Keratinocyte (primary cell): ENCODE results near the gene TMEM14B. TPM values are rescaled to one million over a fixed set of nuclear protein-coding genes. Genes with fewer than 3 reads are reported as not detected.

Experiments used
- DNase-seq: peaks from one replicate; pipeline ENCODE4 v3.0.0-alpha.2; 2011; ENCODE audit warnings: low read depth, missing footprints, low spot score
- FAIRE-seq: peaks from 2 replicates; lab custom pipeline; 2011; peaks lifted over from hg19 to GRCh38; lab: Jason Lieb, UNC
- H2AFZ ChIP-seq: 2 replicates; pipeline ENCODE4 v1.6.0; 2012; ENCODE audit warnings: low read length, control low read depth, inconsistent platforms; ENCODE audit not compliant: control insufficient read depth
- H3K27ac ChIP-seq: 2 replicates; pipeline ENCODE4 v1.5.1; 2011; ENCODE audit warnings: low read length; ENCODE audit not compliant: control insufficient read depth, insufficient read depth
- H3K27me3 ChIP-seq: 3 replicates; pipeline ENCODE4 v1.6.0; 2011; ENCODE audit warnings: low read length; ENCODE audit not compliant: control insufficient read depth, insufficient read depth; ENCODE audit errors: extremely low read depth
- H3K36me3 ChIP-seq, 2 experiments: 2 replicates in 1 of 2; 3 replicates in 1 of 2; pipeline ENCODE4 v1.5.1; 2011; ENCODE audit warnings: low read length in 2 of 2, mild to moderate bottlenecking in 1 of 2; ENCODE audit not compliant: control insufficient read depth in 2 of 2, insufficient read depth in 2 of 2; ENCODE audit errors: extremely low read depth in 1 of 2
- H3K4me1 ChIP-seq: 3 replicates; pipeline ENCODE4 v1.5.1; 2011; ENCODE audit warnings: low read length; ENCODE audit not compliant: control insufficient read depth, insufficient read depth; ENCODE audit errors: extremely low read depth
- H3K4me2 ChIP-seq: 3 replicates; pipeline ENCODE4 v1.6.0; 2011; ENCODE audit warnings: low read depth, low read length; ENCODE audit not compliant: control insufficient read depth, insufficient read depth; ENCODE audit errors: extremely low read depth
- H3K4me3 ChIP-seq, 3 experiments: fragments of 200-600 bp in 1 of 3; sonication (generic) in 1 of 3; 2 replicates in 2 of 3; 3 replicates in 1 of 3; pipeline ENCODE4 v1.5.1; 2011 to 2016; ENCODE audit warnings: low read length in 3 of 3, mild to moderate bottlenecking in 3 of 3, control low read depth in 2 of 3, inconsistent platforms in 1 of 3, low read depth in 1 of 3, mixed read lengths in 1 of 3, mixed run types in 1 of 3, moderate library complexity in 1 of 3; ENCODE audit not compliant: control insufficient read depth in 2 of 3, insufficient read depth in 2 of 3; ENCODE audit errors: extremely low read depth in 1 of 3
- H3K79me2 ChIP-seq: 2 replicates; pipeline ENCODE4 v1.6.0; 2012; ENCODE audit warnings: low read length; ENCODE audit not compliant: control insufficient read depth, insufficient read depth
- H3K9ac ChIP-seq: 3 replicates; pipeline ENCODE4 v1.6.0; 2011; ENCODE audit warnings: low read length; ENCODE audit not compliant: control insufficient read depth, insufficient read depth; ENCODE audit errors: extremely low read depth
- H3K9me1 ChIP-seq: 3 replicates; pipeline ENCODE4 v1.6.0; 2011; ENCODE audit warnings: low read length; ENCODE audit not compliant: control insufficient read depth, insufficient read depth; ENCODE audit errors: extremely low read depth
- H3K9me3 ChIP-seq: 2 replicates; pipeline ENCODE4 v1.5.1; 2012; ENCODE audit warnings: low read depth, low read length; ENCODE audit not compliant: control insufficient read depth
- H4K20me1 ChIP-seq: 3 replicates; pipeline ENCODE4 v1.6.0; 2011; ENCODE audit warnings: low read length; ENCODE audit not compliant: control insufficient read depth, insufficient read depth; ENCODE audit errors: extremely low read depth
- EZH2 ChIP-seq: IDR thresholded peaks from one replicate; pipeline ENCODE4 v1.6.1; 2012; ENCODE audit warnings: inconsistent platforms, mild to moderate bottlenecking, low read length, moderate library complexity
- dilution Hi-C: fragments of 300-500 bp; cut with MboI; formaldehyde crosslinking; loops from one replicate; pipeline ENCODE4 v1.7.0; 2020; ENCODE audit warnings: low sequenced_read_pairs; ENCODE audit not compliant: extremely low pct_ligation_motif_present
- polyA plus RNA-seq, 5 experiments: library from polyadenylated mRNA; depleted of rRNA in 3 of 5; stranded (reverse) in 3 of 5; stranded (forward) in 1 of 5; unstranded in 1 of 5; fragments of >200 nt; gene quantifications; 1 replicate in 1 of 5; 2 replicates in 3 of 5; 3 replicates in 1 of 5; pipeline versions ENCODE4 v1.2.1 to v1.2.3, GENCODE V29; 2011 to 2012; ENCODE audit warnings: missing spikeins in 2 of 5, low read depth in 1 of 5, low replicate concordance in 1 of 5
- TF ChIP-seq, protein P1 (sequence below), 3 experiments: IDR thresholded peaks in 1 of 3; conservative IDR thresholded peaks in 1 of 3; optimal IDR thresholded peaks in 1 of 3; 2 replicates in 2 of 3; 3 replicates in 1 of 3; pipeline versions ENCODE3 to v1.5.1; 2011; ENCODE audit warnings: low read length in 3 of 3, mild to moderate bottlenecking in 3 of 3, moderate library complexity in 2 of 3, control low read depth in 1 of 3, inconsistent platforms in 1 of 3; ENCODE audit not compliant: insufficient read depth in 2 of 3; ENCODE audit errors: extremely low read depth in 1 of 3

TMEM14B gene
- polyA plus RNA-seq, 1 donor (not counting 4 experiments of a cell fraction or from before 2014, with no cell fraction given), result 157 TPM

DNA sequence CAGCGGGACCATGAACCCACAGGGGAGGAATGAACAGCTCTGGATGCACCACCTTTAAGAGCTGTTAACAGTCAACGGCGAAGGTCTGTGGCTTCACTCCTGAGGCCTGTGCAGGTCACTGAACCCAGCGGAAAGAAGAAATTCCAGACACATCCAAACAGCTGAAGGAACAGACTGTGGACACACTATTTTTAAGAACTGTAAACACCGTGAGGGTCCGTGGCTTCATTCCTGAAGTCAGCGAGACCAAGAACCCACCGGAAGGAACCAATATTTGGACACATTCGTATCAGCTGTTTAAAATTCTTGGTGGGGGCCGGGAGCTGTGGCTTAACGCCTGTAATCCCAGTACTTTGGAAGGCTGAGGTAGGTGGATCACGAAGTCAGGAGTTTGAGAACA lies 5.4 kb upstream of the TMEM14B start:
- no peaks in the 10 kb centered on the region for H3K9me1 ChIP-seq
- H3K4me3 ChIP-seq, result no peak overlapping the region
- no peaks in the 10 kb centered on the region for H4K20me1 ChIP-seq
- dilution Hi-C loops, result no loop called here
- no peak overlapping the region for H3K4me2 ChIP-seq
- no peaks in the 10 kb centered on the region for H3K27me3 ChIP-seq
- peaks cover 4% of the 10 kb centered on the region for H3K4me1 ChIP-seq
- H2AFZ ChIP-seq, result no peak overlapping the region
- no peak overlapping the region for H3K9ac ChIP-seq
- TF ChIP-seq, protein P1, sequence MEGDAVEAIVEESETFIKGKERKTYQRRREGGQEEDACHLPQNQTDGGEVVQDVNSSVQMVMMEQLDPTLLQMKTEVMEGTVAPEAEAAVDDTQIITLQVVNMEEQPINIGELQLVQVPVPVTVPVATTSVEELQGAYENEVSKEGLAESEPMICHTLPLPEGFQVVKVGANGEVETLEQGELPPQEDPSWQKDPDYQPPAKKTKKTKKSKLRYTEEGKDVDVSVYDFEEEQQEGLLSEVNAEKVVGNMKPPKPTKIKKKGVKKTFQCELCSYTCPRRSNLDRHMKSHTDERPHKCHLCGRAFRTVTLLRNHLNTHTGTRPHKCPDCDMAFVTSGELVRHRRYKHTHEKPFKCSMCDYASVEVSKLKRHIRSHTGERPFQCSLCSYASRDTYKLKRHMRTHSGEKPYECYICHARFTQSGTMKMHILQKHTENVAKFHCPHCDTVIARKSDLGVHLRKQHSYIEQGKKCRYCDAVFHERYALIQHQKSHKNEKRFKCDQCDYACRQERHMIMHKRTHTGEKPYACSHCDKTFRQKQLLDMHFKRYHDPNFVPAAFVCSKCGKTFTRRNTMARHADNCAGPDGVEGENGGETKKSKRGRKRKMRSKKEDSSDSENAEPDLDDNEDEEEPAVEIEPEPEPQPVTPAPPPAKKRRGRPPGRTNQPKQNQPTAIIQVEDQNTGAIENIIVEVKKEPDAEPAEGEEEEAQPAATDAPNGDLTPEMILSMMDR (optimal IDR thresholded peaks at IDR 0.05 in 1 of 3, IDR thresholded peaks at IDR 0.05 in 1 of 3, conservative IDR thresholded peaks at IDR 0.05 in 1 of 3; ENCODE audit: extremely low read depth in 1 of 3, insufficient read depth in 2 of 3, low read length in 3 of 3), result no peak
- no peak for TF ChIP-seq EZH2
- no peak for DNase-seq
- no peaks in the 10 kb centered on the region for H3K9me3 ChIP-seq
- H3K79me2 ChIP-seq, result no peaks in the 10 kb centered on the region
- FAIRE-seq, result no peak
- no peak overlapping the region for H3K27ac ChIP-seq
- no peaks in the 10 kb centered on the region for H3K36me3 ChIP-seq

DNA sequence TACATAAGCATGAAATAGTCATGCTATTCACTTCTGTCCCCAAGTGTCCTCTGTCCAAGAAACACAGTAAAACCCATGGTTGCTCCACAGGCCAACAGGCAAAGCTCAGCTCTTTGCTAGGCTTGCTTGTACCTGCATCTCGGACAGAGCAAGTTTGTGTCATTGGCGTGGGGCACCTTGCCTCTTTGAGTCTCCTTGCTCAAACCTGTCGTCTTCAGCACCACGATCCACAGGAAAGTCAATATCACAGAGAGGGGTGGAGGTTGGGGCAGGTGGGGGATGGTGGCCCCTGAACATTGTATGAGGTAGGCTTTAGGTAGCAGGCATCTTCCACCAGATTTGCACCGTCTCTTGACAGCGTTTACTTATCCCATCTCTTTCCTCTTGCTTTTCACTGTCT lies 4.1 kb upstream of the TMEM14B start:
- Histone ChIP-seq H3K9me3 (no peaks in the 10 kb centered on the region), H3K4me2 (no peak overlapping the region), H3K4me3 (no peak overlapping the region), H3K9ac (no peak overlapping the region), H3K27me3 (no peaks in the 10 kb centered on the region), H3K9me1 (no peaks in the 10 kb centered on the region), H3K36me3 (no peaks in the 10 kb centered on the region), H3K4me1 (peaks cover 7% of the 10 kb centered on the region), H3K27ac (no peak overlapping the region), H2AFZ (no peak overlapping the region), H3K79me2 (peaks cover 8% of the 10 kb centered on the region), H4K20me1 (no peaks in the 10 kb centered on the region)
- TF ChIP-seq, protein P1 (optimal IDR thresholded peaks at IDR 0.05 in 1 of 3, IDR thresholded peaks at IDR 0.05 in 1 of 3, conservative IDR thresholded peaks at IDR 0.05 in 1 of 3; ENCODE audit: extremely low read depth in 1 of 3, insufficient read depth in 2 of 3, low read length in 3 of 3), result no peak
- TF ChIP-seq EZH2, result no peak
- FAIRE-seq (no peak), DNase-seq (no peak)
- dilution Hi-C loops, result no loop called here
